Ovary (tissue), 3 donors: Measurements from ENCODE around the gene RNF151.

ENCODE experiments used
- EP300 ChIP-seq: sonication (generic); formaldehyde crosslinking; IDR thresholded peaks from one replicate; pipeline ENCODE4 v1.6.1; 2017; ENCODE audit warnings: antibody characterized with exemption
- POLR2A ChIP-seq: fragments of 450-650 bp; IDR thresholded peaks from one replicate; pipeline ENCODE4 v1.6.1; 2017; ENCODE audit warnings: antibody characterized with exemption, mild to moderate bottlenecking, moderate library complexity
- TF ChIP-seq, protein P1 (sequence below), 3 donors: fragments of 450-650 bp in 2 of 3; fragments of 200-600 bp in 1 of 3; IDR thresholded peaks; one replicate each; pipeline versions ENCODE4 v1.5.1 to v1.8.0; 2016 to 2022; ENCODE audit warnings: antibody characterized with exemption in 3 of 3, mild to moderate bottlenecking in 1 of 3
- donor health status: DM: no; HTN: no; CAD: no.

DNA sequence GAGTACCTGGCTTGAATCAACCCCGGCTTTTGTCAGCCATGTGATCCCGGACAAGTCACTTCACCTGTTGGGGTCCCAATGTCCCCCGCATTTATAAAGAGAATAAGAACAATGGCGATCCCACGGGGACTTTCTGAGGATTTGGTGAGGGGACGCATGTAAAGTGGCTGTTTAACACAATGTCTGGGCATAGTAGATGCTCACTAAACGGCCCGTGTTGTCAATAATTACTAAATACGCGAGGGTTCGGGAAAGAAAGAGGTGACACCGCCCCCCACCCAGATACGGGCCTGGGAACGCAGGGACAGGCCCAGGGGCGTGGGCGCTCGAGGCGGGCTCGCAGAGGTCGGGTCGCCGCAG is 24.9 kb downstream of the RNF151 start:
- TF ChIP-seq, protein P1, sequence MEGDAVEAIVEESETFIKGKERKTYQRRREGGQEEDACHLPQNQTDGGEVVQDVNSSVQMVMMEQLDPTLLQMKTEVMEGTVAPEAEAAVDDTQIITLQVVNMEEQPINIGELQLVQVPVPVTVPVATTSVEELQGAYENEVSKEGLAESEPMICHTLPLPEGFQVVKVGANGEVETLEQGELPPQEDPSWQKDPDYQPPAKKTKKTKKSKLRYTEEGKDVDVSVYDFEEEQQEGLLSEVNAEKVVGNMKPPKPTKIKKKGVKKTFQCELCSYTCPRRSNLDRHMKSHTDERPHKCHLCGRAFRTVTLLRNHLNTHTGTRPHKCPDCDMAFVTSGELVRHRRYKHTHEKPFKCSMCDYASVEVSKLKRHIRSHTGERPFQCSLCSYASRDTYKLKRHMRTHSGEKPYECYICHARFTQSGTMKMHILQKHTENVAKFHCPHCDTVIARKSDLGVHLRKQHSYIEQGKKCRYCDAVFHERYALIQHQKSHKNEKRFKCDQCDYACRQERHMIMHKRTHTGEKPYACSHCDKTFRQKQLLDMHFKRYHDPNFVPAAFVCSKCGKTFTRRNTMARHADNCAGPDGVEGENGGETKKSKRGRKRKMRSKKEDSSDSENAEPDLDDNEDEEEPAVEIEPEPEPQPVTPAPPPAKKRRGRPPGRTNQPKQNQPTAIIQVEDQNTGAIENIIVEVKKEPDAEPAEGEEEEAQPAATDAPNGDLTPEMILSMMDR (IDR thresholded peaks at IDR 0.05): no peak
- no peak for TF ChIP-seq EP300
- no peak for TF ChIP-seq POLR2A
